GM19023 (cell line): Measurements from ENCODE around the gene SYCE3.
"Not testable (repeated sequence)": the region's sequence is repeated elsewhere in the genome, so short reads cannot be mapped to it uniquely, and the experiment has no call there.

Experiments
- ATAC-seq: cut with Tn5 transposase; IDR thresholded peaks from one replicate; pipeline ENCODE4 v1.9.1; 2021; ENCODE audit warnings: mild to moderate bottlenecking, moderate library complexity; ENCODE audit not compliant: unreplicated experiment

The SYCE3 gene

GRCh38 chr22:50551160-50551752 is 11.5 kb downstream of the SYCE3 start:
- no peak for ATAC-seq

- ATAC-seq: no peak
Measured at GRCh38 chr22:50550395-50550794, 12.3 kb downstream of the SYCE3 start.

GRCh38 chr22:50548921-50549790 is 13.6 kb downstream of the SYCE3 start:
- no peak for ATAC-seq

- ATAC-seq: no peak
Measured at GRCh38 chr22:50548040-50548920, 14.4 kb downstream of the SYCE3 start.

DNA sequence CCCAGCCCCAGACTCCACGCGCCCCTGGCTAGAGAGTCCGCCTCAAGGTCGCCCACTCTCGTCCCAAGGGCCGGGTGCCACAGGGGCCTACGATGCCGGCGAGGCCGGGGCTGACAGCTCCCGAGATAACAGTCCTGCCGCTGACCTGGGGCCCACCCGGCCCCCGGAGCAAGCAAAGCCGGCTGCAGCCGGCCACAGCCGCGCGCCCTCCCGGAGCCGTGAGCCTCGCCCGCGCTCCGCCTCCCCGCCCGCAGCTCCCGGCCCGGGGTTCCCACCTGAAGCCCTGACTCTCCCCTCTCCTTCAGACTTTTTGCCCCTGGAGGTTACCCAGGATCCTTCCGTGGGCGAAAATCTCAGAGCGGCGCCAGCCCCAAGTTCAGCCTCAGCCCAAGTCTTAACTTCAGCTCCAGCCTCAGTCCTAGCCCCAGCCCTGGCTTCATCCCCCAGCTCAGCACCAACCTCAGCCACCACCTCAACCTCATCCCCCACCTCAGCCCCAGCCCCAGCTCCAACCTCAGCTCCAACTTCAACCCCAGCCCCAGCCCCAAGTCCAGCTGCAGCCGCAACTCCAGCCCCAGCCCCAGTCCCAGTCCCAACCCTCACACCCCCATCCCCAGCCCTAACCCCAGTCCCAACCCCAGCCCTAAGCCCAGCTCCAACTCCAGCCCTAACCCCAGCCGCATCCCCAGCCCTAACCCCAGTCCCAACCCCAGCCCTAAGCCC is 15.3 kb downstream of the SYCE3 start:
- ATAC-seq: no peak

DNA sequence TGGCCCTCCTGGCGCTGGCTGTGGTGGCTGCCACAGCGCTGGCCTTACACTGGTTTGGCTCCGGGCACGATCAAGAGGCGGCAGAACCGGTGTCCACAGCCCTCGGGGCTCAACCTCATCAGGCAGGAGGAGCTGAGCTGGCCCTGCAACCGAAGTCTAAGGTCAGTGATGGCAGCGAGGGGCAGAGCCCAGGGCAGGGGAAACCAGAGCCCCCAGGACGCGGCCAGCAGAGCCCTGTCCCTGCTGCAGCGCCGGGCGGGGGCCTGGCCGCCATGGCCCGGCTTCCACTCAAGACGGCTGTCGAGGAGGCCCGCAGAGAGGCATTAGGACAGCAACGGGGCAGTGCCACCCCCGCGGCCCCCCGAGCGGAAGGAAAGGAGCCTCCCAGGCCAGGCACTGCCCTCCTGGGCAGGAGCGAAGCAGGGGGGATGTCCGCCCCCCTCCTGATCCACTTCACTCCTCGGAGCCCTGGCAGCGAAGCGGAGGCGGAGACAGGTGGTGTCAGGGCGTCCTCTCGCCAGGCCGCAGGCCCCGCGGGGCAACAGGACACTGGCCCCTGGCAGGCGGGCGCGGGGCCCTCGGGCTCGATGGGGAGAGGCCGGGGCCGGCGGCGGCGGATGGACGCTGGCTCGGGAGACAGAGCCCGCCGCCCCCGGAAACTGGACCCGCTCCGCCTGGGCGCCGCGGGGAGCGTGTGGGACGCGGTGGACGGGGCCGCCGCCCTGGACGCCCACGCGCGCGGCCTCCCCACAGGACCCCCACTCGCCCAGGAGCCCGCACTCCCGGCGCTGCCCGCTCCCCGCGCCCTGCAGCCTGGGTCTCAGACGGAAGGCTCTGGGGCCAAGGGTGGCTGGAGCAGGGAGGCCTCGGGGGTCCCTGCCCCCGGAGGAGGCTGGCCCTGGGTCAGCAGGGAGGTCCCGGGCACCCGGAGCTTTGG is 16.1 kb downstream of the SYCE3 start:
- ATAC-seq: no peak

DNA sequence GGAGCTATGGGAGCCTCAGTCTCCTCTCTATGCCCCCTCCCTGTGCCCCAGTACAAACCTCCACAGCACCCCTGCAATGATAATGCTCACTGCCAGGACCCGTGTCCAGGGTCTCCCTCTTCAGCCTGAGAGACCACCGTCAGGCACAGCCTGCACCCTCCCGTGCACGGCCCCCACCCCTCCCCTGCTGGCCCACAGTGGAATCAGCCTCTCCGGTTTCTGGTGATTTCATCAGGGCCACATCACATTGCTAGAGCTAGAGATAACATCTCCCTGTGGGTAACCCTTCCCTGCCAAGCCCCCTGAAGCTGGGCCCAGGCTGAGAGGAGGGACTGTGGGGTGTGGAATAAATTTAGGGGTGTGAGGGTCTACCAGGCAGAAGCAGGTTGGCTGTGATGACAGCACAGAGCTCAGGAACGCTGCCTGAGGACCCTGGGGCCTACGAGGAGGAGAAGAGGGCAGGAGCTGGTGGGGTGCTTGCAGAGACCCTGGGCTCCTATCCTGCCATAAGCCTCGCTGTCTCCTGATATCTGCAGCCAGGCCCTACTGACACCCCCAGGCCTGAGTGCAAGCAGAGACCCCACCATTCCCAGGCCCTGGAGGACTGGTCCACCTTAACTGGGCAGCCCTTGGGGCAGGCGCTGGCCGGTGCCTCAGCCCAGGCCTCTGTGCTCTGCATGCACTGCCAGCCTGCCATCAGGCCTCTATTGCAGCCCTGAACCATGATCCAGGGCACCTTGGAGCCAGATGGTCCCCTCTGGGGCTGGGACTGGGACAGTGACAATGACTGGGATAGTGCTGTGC is 17.0 kb downstream of the SYCE3 start, which contains the start of gene KLHDC7B:
TSS of gene KLHDC7B (plus strand) at position 378 of the 804 bp plus-strand sequence. CDS start at position 723, 345 bp downstream.
- ATAC-seq: no peak

GRCh38 chr22:50544746-50545253 is 17.9 kb downstream of the SYCE3 start:
- no peak for ATAC-seq

GRCh38 chr22:50544078-50544745 is 18.5 kb downstream of the SYCE3 start:
- no peak for ATAC-seq

- no peak for ATAC-seq
Measured at GRCh38 chr22:50542416-50542927, 20.2 kb downstream of the SYCE3 start.

GRCh38 chr22:50541667-50542026 is 21.1 kb downstream of the SYCE3 start:
- not testable (repeated sequence) for ATAC-seq

GRCh38 chr22:50540381-50540780 is 22.3 kb downstream of the SYCE3 start:
- no peak for ATAC-seq

DNA sequence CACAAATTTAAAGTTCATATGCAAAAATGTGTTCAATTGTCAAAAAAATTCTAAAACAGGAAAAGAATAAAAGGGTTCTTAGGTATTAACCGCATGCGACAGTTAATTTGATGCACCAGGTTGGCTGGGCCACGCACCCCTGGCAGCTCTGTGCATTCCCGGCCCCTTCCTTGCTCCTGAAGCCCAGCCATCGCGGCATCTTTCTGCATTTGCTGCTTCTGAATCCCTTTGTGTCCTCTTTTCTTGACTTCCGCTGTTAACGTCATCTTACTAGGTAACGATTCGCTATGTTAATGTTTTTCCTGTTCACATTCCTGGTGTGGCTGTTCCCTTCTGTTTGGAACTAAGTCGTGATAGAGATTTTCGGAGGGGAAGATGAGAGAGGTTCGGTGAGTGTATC is 25.0 kb downstream of the SYCE3 start:
- no peak for ATAC-seq

DNA sequence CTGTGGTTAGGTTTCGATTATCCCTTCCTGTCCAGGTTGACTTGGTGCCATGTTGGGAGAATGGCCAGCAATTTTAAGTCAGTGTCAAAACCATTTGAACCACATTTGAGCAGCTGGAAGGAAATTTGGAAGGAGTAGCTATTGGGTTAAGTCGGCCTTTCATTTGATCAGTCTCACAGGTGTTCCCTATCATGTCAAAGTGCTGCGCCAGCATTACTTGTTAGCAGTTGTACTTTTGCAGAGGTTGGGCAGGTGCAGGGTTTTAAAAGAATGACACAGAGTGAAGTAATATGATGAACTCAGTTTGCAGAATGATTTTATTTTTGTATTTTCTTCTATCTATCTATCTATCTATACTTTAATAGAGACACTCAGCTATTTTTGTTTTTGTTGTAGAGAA is 26.5 kb downstream of the SYCE3 start:
- no peak for ATAC-seq

DNA sequence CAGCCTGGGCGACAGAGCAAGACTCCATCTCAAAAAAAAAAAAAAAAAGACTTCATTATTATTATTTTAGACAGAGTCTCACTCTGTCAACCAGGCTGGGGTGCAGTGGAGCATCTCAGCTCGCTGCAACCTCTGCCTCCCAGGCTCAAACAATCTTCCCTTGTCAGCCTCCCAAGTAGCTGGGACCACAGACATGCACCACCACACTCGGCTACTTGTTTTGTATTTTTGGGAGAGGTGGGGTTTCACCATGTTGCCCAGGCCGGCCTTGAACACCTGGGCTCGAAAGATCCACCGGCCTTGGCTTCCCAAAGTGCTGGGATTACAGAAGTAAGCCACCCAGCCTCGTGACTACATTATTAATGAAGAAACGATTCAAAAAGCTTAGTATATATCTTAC is 27.6 kb downstream of the SYCE3 start:
- ATAC-seq: no peak

- not testable (repeated sequence) for ATAC-seq
Measured at GRCh38 chr22:50533856-50534711, 28.6 kb downstream of the SYCE3 start.
